ENCODE results near the gene ITGA1.

Gene ITGA1

GRCh38 chr5:52807723-52808122 is 20.0 kb downstream of the ITGA1 start:
- TF ChIP-seq CTCF (conservative IDR thresholded peaks at IDR 0.05) = no peak
- H3K27ac ChIP-seq = no peak overlapping the region

GRCh38 chr5:52808316-52808901 is 20.7 kb downstream of the ITGA1 start:
- no peak overlapping the region for H3K27ac ChIP-seq
- no peak for TF ChIP-seq CTCF (conservative IDR thresholded peaks at IDR 0.05)

- H3K27ac ChIP-seq = no peak overlapping the region
- no peak for TF ChIP-seq CTCF (conservative IDR thresholded peaks at IDR 0.05)
These were observed 22.2 kb downstream of the ITGA1 start for GRCh38 chr5:52809884-52810283.

GRCh38 chr5:52810426-52810825 is 22.7 kb downstream of the ITGA1 start:
- H3K27ac ChIP-seq = no peak overlapping the region
- no peak for TF ChIP-seq CTCF (conservative IDR thresholded peaks at IDR 0.05)

GRCh38 chr5:52811067-52811749 is 23.5 kb downstream of the ITGA1 start:
- H3K27ac ChIP-seq = no peak overlapping the region
- TF ChIP-seq CTCF (conservative IDR thresholded peaks at IDR 0.05) = no peak

GRCh38 chr5:52814352-52815148 is 26.8 kb downstream of the ITGA1 start:
- no peak for TF ChIP-seq CTCF (conservative IDR thresholded peaks at IDR 0.05)
- no peak overlapping the region for H3K27ac ChIP-seq

GRCh38 chr5:52817818-52818217 is 30.1 kb downstream of the ITGA1 start:
- no peak for TF ChIP-seq CTCF (conservative IDR thresholded peaks at IDR 0.05)
- H3K27ac ChIP-seq = no peak overlapping the region
